Right lobe of liver (tissue), 4 donors: Measurements from ENCODE around the gene EPHX1.

Source experiments
- CTCF ChIP-seq, 4 donors: fragments of 200-600 bp in 3 of 4; fragments of 450-650 bp in 1 of 4; IDR thresholded peaks; one replicate each; pipeline versions ENCODE4 v1.5.1 to v1.8.0; 2016 to 2022; ENCODE audit warnings: antibody characterized with exemption in 4 of 4, mild to moderate bottlenecking in 2 of 4
- POLR2A ChIP-seq: fragments of 450-650 bp; IDR thresholded peaks from one replicate; pipeline ENCODE4 v1.6.1; 2017; ENCODE audit warnings: antibody characterized with exemption, mild to moderate bottlenecking
- donor health status: DM: no; HTN: no; CAD: no.
- donor health status: DM: no; HTN: no; CAD: no.
- donor health status: DM: no; HTN: yes; CAD: no.

GRCh38 chr1:225878282-225878681 is 68.4 kb downstream of the EPHX1 start:
- TF ChIP-seq POLR2A (no peak), CTCF (IDR thresholded peaks at IDR 0.05) (no peak)
